HFFc6 (cell line): ENCODE measurements around the gene RBBP9. TPM values are rescaled to one million over a fixed set of nuclear protein-coding genes. Genes with fewer than 3 reads are reported as not detected.

Experiments used
- DNase-seq: peaks from one replicate; pipeline ENCODE4 v3.0.0-alpha.2; 2018
- H3K27ac Mint-ChIP-seq: 2 replicates; pipeline ENCODE4 v1.8.0; 2020; ENCODE audit warnings: mild to moderate bottlenecking, mixed read lengths
- H3K27me3 Mint-ChIP-seq: 2 replicates; pipeline ENCODE4 v1.8.0; 2021; ENCODE audit warnings: mild to moderate bottlenecking, moderate library complexity, mixed read lengths; ENCODE audit not compliant: insufficient read depth
- H3K36me3 Mint-ChIP-seq: 2 replicates; pipeline ENCODE4 v1.8.0; 2021; ENCODE audit warnings: low read depth, mixed read lengths
- H3K4me1 Mint-ChIP-seq: 2 replicates; pipeline ENCODE4 v1.8.0; 2020; ENCODE audit warnings: low read depth, mixed read lengths
- H3K4me3 Mint-ChIP-seq: 2 replicates; pipeline ENCODE4 v1.8.0; 2020; ENCODE audit warnings: mild to moderate bottlenecking, moderate library complexity, mixed read lengths
- H3K9me3 Mint-ChIP-seq: 2 replicates; pipeline ENCODE4 v1.8.0; 2020; ENCODE audit warnings: mild to moderate bottlenecking, mixed read lengths
- total RNA-seq, 6 experiments: library from RNA; stranded (reverse); fragmentation: NEBNext Ultra II Directional; extraction: Animal tissue kit (Norgen Biotek cat#: 25700); gene quantifications; 2 replicates in 1 of 6; 3 replicates in 5 of 6; pipeline ENCODE4 v1.2.3, GENCODE V29; 2021
- TF ChIP-seq, protein P1 (sequence below): fragments of 200-600 bp; sonication (generic); IDR thresholded peaks from 2 replicates; pipeline ENCODE4 v1.5.0; 2021; ENCODE audit warnings: antibody characterized with exemption, mild to moderate bottlenecking

RBBP9 gene
- total RNA-seq, 6 experiments from 2014 or later, result 11.5 to 17.5 (median 15.8) TPM

DNA sequence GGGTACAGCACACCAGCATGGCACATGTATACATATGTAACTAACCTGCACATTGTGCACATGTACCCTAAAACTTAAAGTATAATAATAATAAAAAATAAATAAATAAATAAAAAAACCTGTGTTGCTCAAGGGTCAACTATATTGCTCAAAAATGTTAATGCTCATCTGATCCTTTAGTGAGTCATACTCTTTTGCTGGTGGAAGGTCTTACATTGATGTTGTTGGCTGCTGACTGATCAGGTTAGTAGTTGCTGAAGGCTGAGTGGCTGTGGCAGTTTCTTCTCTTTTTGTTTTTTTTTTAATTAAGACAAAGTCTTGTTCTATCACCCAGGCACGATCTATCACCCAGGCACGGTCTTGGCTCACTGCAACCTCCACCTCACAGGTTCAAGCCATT is 40.6 kb upstream of the RBBP9 start:
- H3K27ac Mint-ChIP-seq, result no peak overlapping the region
- H3K4me1 Mint-ChIP-seq, result peaks cover 23% of the 10 kb centered on the region
- peak; percentile 33 for DNase-seq
- no peaks in the 10 kb centered on the region for H3K27me3 Mint-ChIP-seq
- H3K36me3 Mint-ChIP-seq, result peaks cover 45% of the 10 kb centered on the region
- no peaks in the 10 kb centered on the region for H3K9me3 Mint-ChIP-seq
- TF ChIP-seq, protein P1, sequence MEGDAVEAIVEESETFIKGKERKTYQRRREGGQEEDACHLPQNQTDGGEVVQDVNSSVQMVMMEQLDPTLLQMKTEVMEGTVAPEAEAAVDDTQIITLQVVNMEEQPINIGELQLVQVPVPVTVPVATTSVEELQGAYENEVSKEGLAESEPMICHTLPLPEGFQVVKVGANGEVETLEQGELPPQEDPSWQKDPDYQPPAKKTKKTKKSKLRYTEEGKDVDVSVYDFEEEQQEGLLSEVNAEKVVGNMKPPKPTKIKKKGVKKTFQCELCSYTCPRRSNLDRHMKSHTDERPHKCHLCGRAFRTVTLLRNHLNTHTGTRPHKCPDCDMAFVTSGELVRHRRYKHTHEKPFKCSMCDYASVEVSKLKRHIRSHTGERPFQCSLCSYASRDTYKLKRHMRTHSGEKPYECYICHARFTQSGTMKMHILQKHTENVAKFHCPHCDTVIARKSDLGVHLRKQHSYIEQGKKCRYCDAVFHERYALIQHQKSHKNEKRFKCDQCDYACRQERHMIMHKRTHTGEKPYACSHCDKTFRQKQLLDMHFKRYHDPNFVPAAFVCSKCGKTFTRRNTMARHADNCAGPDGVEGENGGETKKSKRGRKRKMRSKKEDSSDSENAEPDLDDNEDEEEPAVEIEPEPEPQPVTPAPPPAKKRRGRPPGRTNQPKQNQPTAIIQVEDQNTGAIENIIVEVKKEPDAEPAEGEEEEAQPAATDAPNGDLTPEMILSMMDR, result no peak
- H3K4me3 Mint-ChIP-seq, result no peak overlapping the region

DNA sequence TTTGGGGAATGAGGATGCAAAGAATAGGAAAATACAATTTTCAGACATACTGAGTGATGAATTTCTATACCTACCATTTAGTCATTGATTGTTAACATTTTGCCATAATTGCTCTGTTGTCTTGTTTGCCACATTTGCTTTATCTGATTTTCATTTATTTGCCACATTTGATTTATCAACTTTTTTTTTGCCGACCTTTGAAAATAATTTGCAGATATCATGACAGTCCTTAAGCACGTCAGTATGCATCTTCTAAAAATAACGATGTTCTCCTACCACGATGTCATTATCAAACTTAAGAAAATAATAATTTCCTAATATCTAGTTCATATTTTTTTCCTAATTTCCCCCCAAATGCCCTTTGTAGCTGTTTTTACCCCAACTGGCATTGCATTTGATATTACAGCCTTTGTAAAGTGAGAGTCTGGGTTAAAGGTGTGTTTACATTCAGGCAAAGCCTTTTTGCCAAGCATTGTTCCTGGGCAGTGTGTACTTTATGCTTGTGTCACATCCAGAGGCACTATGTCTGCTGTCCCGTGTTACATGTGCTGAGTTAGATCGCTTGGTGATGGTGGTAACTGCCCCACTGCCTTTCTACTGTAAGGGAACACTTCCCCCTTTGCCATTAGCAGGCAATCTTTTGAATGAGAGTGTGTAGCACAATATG is 37.1 kb upstream of the RBBP9 start:
- 0 out of 2 replicates have a peak, but pooled peaks cover 5% of the 10 kb centered on the region for H3K4me1 Mint-ChIP-seq
- TF ChIP-seq, protein P1, result no peak
- peaks cover 53% of the 10 kb centered on the region for H3K36me3 Mint-ChIP-seq
- DNase-seq, result no peak
- no peak overlapping the region for H3K4me3 Mint-ChIP-seq
- no peak overlapping the region for H3K27ac Mint-ChIP-seq
- no peaks in the 10 kb centered on the region for H3K27me3 Mint-ChIP-seq
- H3K9me3 Mint-ChIP-seq, result no peaks in the 10 kb centered on the region

DNA sequence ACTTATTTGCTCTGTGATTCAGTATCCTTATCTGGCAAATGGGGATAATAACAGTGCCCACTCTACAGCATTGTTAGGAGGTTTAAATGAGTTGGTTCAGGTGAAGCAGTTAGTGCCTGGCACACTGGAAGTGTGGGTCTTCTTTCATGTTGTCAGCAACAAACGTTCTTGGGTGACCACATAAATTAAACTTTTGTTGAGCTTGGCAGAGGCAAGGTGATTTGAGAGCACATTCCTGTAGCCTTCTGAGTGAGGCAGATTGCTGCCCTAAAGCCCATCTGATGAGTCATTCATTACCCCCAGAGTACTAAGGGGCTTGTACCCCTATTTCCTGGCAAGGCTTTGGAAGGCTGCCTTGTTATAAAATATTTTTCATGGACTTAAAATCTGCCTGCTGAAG is 36.5 kb upstream of the RBBP9 start:
- H3K4me3 Mint-ChIP-seq, result no peak overlapping the region
- H3K36me3 Mint-ChIP-seq, result peaks cover 59% of the 10 kb centered on the region
- no peak for DNase-seq
- H3K9me3 Mint-ChIP-seq, result no peaks in the 10 kb centered on the region
- TF ChIP-seq, protein P1, result no peak
- no peaks in the 10 kb centered on the region for H3K27me3 Mint-ChIP-seq
- no peak overlapping the region; the same call in 1 of the 2 replicates for H3K27ac Mint-ChIP-seq
- peaks cover 7% of the 10 kb centered on the region for H3K4me1 Mint-ChIP-seq

DNA sequence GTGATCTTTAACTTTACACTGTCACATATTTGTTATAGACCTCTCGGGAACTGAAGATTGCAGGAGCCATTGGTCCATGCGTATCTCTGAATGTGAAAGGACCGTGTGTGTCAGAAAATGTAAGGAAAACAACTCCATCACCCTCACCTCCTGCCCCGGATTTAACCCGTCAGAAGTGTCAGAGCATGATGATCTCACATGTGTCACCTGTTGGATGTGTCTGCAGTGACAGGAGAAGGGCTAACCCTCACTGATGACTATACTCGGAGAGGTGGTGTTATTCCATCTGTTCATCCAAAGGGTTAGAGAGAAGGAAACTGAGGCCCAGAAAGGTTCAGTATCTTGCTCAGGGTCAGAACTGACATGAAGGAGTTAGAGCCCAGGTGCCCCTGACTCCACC is 35.6 kb upstream of the RBBP9 start:
- Mint-ChIP-seq H3K27me3 (no peaks in the 10 kb centered on the region), H3K4me3 (no peak overlapping the region), H3K36me3 (peaks cover 62% of the 10 kb centered on the region), H3K27ac (no peak overlapping the region), H3K9me3 (no peaks in the 10 kb centered on the region), H3K4me1 (peaks cover 13% of the 10 kb centered on the region)
- DNase-seq, result no peak
- TF ChIP-seq, protein P1, result no peak

DNA sequence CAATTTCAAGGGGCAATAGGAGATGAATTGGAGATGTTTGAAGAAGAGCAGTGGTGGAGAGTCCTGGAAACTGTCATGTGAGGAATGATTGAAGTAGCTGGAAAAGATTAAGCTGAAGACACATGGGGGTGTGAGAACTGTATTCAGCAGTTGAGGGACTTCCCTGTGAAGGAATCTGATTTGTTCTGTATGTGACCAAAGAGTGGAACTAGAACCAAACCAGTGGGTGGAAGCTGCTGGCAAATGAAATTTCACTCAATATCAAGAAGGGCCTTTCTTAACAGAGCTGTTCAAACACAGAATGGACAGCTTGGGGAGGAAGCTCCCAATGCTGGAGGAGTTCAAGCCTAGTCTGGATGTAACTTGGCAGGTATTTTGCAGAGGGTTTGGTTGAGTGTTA is 32.0 kb upstream of the RBBP9 start:
- Mint-ChIP-seq H3K4me3 (no peak overlapping the region), H3K4me1 (peaks cover 41% of the 10 kb centered on the region), H3K36me3 (peaks cover 73% of the 10 kb centered on the region), H3K9me3 (no peaks in the 10 kb centered on the region), H3K27me3 (no peaks in the 10 kb centered on the region), H3K27ac (no peak overlapping the region)
- DNase-seq, result no peak
- TF ChIP-seq, protein P1, result no peak
